ENCODE data around the gene LAD1.
A peak's percentile ranks its signal among the peaks of the same experiment; 100 is the strongest.

The LAD1 gene

GRCh38 chr1:201399018-201399351, at the start of gene LAD1:
Gene LAD1 (minus strand): TSS chr1:201399324. CDS start chr1:201399306, 18 bp downstream.
- DNase-seq: no peak

GRCh38 chr1:201447903-201448871, 49.1 kb upstream of the LAD1 start:
- DNase-seq: peak; percentile 65 to 87 (median 74)

DNA sequence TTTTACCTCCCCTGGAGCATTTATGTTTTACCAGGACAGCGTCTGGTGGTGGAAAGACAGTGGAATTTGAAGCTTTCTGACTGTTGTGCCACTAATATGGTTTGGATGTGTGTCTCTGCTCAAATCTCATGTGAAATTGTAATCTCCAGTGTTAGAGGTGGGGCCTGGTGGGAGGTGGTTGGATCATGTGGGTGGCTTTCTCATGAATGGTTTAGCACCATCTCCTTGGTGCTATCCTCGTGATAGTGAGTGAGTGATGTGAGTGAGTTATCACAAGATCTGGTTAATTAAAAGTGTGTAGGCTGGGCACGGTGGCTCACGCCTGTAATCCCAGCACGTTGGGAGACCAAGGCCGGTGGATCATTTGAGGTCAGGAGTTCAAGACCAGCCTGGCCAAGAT, 46.2 kb upstream of the LAD1 start:
- DNase-seq: peak in 1 of 3 donors; percentile 40

DNA sequence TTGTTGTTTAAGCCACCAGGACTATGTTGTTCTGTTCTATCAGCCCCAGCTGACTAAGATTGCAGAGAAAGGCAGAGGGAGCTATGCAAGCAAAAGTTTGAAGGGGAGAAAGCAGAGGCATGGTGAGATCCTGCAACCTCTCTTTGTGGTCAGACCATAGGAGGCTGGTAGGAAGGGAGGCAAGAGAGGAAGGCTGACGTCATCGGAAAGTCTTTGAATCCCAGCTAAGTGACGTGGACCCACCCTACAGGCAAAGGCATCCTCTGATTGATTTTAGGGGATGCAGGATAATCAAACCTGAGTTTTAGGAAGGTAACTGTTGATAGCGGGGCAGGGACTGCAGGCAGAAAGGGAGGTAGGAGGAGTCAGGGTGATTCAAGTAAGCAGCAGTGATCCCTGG, 45.7 kb upstream of the LAD1 start:
- peak; percentile 71 to 75 (median 73) for DNase-seq

DNA sequence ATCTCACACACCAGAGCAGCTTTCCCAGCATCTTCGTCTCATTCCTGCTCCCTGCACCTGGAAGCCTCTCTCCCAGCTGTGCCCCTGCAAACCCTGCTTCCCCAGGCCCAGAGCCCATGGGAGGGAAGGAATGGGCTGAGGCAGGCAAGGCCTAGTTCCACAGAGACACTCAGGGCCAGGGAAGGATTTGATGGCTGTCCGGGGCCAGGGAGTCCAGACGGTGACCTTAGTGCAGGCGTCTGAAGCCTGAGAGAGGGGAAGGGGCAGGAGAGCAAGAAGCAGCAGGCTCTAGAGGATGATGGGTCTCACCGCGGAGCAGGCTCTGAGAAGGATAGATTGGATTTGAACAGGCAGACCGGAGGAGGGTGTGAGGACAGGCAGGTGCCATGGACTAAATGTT, 44.6 kb upstream of the LAD1 start:
- DNase-seq: no peak

DNA sequence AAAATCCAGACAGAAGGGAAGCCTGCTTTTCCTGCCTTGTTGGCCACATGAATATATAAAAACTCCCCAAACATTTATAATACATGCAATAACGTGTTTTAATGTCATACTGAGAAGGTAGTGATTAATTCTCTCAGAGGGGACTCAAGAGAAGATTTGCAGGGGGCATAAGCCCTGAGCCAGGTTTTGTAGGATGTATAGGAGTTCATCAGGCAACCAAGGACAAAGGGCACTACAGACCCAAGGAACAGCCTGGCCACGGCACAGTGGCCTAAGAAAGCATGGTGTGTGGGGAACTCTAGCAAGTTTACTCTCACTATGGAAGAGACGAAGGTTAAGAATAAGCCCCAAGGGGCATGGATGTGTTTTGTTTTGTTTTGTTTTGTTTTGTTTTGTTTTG, 37.8 kb upstream of the LAD1 start:
- no peak for DNase-seq

DNA sequence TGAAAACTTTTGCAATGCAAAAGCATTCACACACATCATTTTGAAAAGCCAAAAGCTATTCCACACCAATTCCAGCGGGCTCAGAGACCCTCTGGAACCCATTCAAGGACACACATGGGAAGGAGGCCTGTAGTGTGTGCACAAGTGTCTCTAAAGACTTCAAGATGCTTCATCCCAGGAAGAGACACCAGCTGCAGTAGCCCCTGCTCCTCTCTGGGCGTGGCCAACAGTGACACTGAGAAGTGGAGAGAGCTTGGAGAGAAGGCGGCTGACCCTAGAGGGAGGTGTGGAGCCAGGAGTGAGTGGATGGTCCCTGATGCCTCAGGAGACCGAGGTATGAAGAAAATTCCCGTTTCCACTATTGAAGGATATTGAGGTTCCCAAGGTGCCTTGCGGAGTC, 37.3 kb upstream of the LAD1 start:
- DNase-seq: no peak

- no peak for DNase-seq
These were observed 35.1 kb upstream of the LAD1 start for GRCh38 chr1:201434266-201434665.

DNA sequence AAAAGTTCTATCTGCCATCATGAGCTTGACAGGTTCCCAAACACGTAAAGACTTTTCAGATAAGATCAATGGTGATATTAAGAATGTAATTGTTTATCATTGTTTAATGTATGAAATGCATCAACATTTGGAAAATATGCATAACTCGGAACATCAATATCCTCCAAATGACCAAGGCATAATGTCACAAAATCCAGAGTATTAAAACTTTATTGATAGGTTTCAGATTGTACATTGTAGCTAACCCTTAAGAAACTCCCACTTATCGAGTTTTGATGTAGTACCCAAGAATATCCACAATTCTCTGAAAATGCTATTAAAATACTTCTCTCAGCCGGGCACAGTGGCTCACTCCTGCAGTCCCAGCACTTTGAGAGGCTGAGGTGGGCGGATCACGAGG, 34.5 kb upstream of the LAD1 start:
- DNase-seq: no peak

GRCh38 chr1:201430776-201431175, 31.7 kb upstream of the LAD1 start:
- DNase-seq: no peak

- DNase-seq: no peak
These were observed 30.8 kb upstream of the LAD1 start for GRCh38 chr1:201429736-201430501.

DNA sequence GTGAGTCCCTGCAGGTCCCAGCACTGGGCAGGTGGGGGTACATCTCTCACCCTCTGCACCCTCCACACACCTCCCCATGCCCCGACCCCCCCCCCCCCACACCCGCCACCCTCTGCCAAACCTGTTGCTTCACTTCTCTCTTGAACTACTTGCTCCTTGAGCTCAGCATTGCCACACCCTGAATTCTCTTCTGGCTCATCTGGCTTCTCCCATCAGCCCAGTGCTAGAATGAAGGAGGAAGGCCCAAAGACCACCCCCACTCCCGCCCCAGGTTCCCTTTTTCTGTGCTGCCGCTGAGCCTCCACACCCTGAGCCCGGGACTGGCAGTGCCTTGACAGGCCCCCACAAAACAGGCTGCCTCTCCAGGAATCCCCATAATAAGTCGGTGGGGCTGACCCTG, 28.8 kb upstream of the LAD1 start:
- peak; percentile 24 to 58 (median 53) for DNase-seq

DNA sequence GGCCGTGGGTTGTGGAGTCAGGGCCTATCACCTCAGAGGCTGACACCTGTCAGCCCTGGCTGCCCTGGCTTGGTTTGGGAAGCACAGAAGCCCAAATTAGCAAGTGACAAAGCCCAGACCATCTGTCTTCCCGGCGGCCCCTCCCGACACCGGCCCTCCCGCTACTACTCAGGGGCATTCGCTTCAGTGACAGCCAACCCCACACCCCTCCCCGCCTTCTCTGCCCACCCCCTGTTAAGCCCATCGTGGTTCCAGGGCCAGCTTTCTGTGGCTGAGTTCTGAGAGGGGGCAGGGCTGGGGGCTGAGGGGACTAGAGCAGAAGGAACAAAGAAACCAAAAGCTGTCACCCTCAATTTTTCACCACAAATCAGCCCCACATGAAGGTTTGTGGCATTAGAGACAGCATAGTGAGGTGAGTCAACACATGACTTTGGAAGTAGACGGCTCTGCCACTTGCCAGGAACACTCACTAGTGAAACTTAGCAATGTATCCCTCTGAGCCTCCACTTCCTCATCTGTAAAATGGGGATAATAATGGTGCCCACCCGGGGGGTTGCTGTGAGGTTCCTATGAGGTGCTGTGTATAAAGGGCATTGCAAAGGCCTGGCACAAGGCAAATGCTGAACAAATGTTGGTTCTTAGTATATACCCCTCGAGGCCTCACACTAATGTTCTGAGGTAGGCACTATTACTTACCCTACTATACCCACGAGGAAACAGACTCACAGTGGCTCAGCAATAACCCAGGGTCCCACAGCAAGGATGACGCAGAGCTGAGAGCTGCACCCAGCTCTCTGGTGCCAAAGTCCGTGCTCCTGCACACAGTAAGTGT, 27.6 kb upstream of the LAD1 start:
- DNase-seq: no peak

- no peak for DNase-seq
These were observed 25.0 kb upstream of the LAD1 start for GRCh38 chr1:201424146-201424545.

- DNase-seq: no peak
These were observed 24.5 kb upstream of the LAD1 start for GRCh38 chr1:201423655-201424054.

- DNase-seq: no peak
These were observed 23.4 kb upstream of the LAD1 start for GRCh38 chr1:201422436-201423030.

DNA sequence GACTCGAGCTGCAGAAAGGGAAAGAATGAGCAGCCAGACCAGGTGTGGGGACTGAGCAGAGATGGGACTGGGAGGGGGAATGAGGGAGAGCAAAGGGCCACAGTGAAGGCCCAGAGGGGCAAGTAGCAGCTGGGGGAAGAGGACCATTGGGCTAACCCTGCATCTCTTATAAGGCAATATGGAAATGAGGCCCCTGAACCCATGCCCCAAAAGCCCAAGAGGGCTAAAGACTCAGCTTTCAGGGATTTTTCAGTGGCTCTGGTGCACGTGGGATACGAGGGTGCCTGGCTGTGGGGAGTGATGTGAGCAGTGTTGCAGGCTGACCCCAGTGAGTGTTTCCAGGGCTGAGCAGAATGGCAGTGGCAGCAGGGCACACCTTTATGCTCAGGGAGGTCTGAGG, 22.9 kb upstream of the LAD1 start:
- no peak for DNase-seq

DNA sequence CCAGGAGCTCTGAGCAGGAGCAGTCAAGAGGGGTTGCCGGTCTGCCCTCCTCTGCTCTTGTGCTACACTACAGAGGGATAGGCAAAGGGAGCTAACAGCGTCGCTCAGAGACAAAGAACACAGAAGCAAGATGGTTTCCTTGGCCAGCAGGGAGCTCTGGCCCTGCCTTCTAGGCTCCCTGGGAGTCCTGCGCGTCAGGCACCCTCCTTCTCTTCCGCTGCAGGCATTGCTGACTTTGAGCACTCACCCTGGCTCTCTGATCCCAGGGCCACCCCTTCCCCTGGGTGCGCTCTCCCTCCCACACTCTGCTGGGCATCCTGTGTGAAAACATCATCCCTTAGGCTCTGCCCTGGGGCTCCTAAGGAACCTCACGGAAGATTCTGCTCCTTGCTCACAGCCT, 21.9 kb upstream of the LAD1 start:
- DNase-seq: no peak

GRCh38 chr1:201420608-201421002, 21.5 kb upstream of the LAD1 start:
- no peak for DNase-seq

DNA sequence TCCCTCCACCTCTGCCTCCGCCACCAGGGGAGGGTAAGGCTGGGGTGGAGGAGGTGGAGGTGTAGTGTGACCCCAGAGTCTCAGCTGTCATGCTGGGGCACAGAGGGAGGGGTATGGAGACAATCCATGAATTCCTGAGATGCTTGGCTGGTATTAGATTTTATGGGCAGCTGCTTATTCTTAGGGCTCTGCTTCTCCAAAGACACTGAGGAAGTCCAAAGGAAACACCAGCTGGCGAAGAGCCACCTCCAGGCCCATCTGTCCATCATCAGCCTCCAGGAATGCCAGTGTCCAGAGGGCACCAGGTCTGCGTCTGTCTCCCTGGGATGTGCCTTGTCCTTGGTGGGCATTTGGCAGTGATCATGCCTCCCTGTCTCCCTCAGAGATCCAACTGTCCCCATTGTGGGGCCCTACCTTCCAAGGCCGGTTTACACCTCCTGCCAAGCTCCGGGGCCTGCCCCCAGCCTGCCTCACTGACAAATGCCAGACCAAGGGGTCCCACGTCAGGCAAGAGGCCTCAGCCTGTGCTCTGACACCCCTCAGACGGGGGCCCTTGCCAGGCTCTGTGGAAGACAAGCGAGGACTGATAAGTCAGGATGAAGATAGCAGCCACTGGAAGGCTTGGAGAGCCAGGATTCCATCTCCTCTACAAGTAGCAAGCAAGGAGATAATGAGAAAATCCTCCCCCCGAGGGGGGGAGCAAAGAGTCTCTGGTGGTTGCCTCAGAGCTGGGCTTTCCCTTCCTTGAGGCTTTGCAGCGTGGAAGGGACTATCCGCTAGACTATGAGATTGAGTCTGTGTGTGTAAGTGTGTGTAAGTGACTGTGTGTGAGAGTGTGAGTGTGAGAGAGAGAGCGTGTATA, 20.9 kb upstream of the LAD1 start:
- no peak for DNase-seq

GRCh38 chr1:201419256-201419655, 20.1 kb upstream of the LAD1 start:
- no peak for DNase-seq

DNA sequence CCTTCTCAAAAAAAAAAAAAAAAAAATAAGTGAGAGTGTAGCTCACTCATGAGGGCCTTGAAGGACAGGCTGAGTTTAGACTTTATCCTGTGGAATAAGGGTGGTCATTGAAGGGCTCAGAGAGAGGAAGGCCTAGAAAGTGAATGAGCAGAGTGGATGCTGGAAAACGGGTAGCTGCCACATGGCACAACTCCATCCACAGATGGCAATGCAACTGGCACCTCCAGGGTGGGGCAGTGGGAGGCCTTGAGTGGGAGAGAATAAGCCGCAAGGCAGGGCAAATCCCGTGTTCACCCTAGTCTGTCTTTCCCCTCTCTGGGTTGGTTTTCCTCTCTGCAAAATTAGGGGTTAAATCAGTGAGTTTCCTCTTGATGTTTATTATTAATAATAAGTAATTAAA, 19.3 kb upstream of the LAD1 start:
- no peak for DNase-seq
